GM18511 (cell line): ENCODE results near the gene ZNF579.
"Not testable (repeated sequence)": the region's sequence is repeated elsewhere in the genome, so short reads cannot be mapped to it uniquely, and the experiment has no call there.

Source experiments
- ATAC-seq: cut with Tn5 transposase; IDR thresholded peaks from one replicate; pipeline ENCODE4 v1.9.1; 2021; ENCODE audit warnings: mild to moderate bottlenecking, moderate library complexity; ENCODE audit not compliant: unreplicated experiment

ZNF579 gene

GRCh38 chr19:55576746-55577145 is 3.9 kb downstream of the ZNF579 start:
- ATAC-seq: no peak

- ATAC-seq: not testable (repeated sequence)
Observed at GRCh38 chr19:55573929-55574328, 6.7 kb downstream of the ZNF579 start.

GRCh38 chr19:55569477-55569876 is 11.2 kb downstream of the ZNF579 start:
- ATAC-seq: not testable (repeated sequence)

GRCh38 chr19:55567708-55568328 is 12.8 kb downstream of the ZNF579 start:
- no peak for ATAC-seq

- no peak for ATAC-seq
Observed at GRCh38 chr19:55566823-55567222, 13.8 kb downstream of the ZNF579 start.

GRCh38 chr19:55563261-55563690 is 17.4 kb downstream of the ZNF579 start:
- no peak for ATAC-seq

GRCh38 chr19:55559684-55560083 is 21.0 kb downstream of the ZNF579 start:
- no peak for ATAC-seq

GRCh38 chr19:55554741-55555152 is 25.9 kb downstream of the ZNF579 start:
- ATAC-seq: no peak

GRCh38 chr19:55554302-55554701 is 26.3 kb downstream of the ZNF579 start:
- ATAC-seq: no peak

GRCh38 chr19:55553217-55554182 is 27.1 kb downstream of the ZNF579 start:
- ATAC-seq: no peak

- ATAC-seq: no peak
Observed at GRCh38 chr19:55552620-55553019, 28.0 kb downstream of the ZNF579 start.

- ATAC-seq: no peak
Observed at GRCh38 chr19:55552206-55552605, 28.4 kb downstream of the ZNF579 start.

- no peak for ATAC-seq
Observed at GRCh38 chr19:55550321-55550650, 30.4 kb downstream of the ZNF579 start.

- no peak for ATAC-seq
Observed at GRCh38 chr19:55549500-55550320, 30.9 kb downstream of the ZNF579 start.

GRCh38 chr19:55546822-55547614 is 33.6 kb downstream of the ZNF579 start:
- ATAC-seq: no peak

- no peak for ATAC-seq
Observed at GRCh38 chr19:55546011-55546410, 34.6 kb downstream of the ZNF579 start.

- ATAC-seq: no peak
Observed at GRCh38 chr19:55545443-55545842, 35.2 kb downstream of the ZNF579 start, which contains the start of gene SBK3. TSS of gene SBK3 (minus strand) at chr19:55545543. CDS start at chr19:55545543, 0 bp downstream.

- no peak for ATAC-seq
Observed at GRCh38 chr19:55544776-55545439, 35.7 kb downstream of the ZNF579 start.

GRCh38 chr19:55544014-55544413 is 36.6 kb downstream of the ZNF579 start:
- no peak for ATAC-seq

- no peak for ATAC-seq
Observed at GRCh38 chr19:55543567-55543966, 37.1 kb downstream of the ZNF579 start.
